RWPE2 (cell line): ENCODE data around the gene UNC45A.

Experiments used
- ATAC-seq: fragments of 200-7000 bp; cut with Tn5 transposase; 3 replicates; pipeline ENCODE4 v1.9.1; 2021; ENCODE audit warnings: low read depth
- DNase-seq: peaks from one replicate; pipeline ENCODE4 v3.0.0-alpha.2; 2020; ENCODE audit warnings: low spot score
- H3K27ac ChIP-seq: fragments of 450-650 bp; 2 replicates; pipeline ENCODE4 v1.5.1; 2017; ENCODE audit warnings: mild to moderate bottlenecking; ENCODE audit not compliant: poor library complexity, severe bottlenecking
- H3K27me3 ChIP-seq: fragments of 250-450 bp; sonication (Bioruptor Pico); 2 replicates; pipeline ENCODE4 v1.5.1; 2021; ENCODE audit warnings: mild to moderate bottlenecking, moderate library complexity; ENCODE audit not compliant: insufficient read depth, poor library complexity, severe bottlenecking
- H3K36me3 ChIP-seq: fragments of 250-450 bp; sonication (Bioruptor Pico); 2 replicates; pipeline ENCODE4 v1.5.1; 2020; ENCODE audit warnings: low read depth, mild to moderate bottlenecking, moderate library complexity
- H3K4me1 ChIP-seq: fragments of 250-450 bp; sonication (Bioruptor Pico); 2 replicates; pipeline ENCODE4 v1.5.1; 2021; ENCODE audit warnings: mild to moderate bottlenecking, moderate library complexity; ENCODE audit not compliant: insufficient read depth, poor library complexity, severe bottlenecking
- H3K4me3 ChIP-seq: fragments of 250-450 bp; sonication (Bioruptor Pico); 2 replicates; pipeline ENCODE4 v1.5.1; 2021; ENCODE audit warnings: mild to moderate bottlenecking, moderate library complexity; ENCODE audit not compliant: severe bottlenecking
- H3K9me3 ChIP-seq: fragments of 250-450 bp; sonication (Bioruptor Pico); 2 replicates; pipeline ENCODE4 v1.5.1; 2021; ENCODE audit warnings: mild to moderate bottlenecking, moderate library complexity; ENCODE audit not compliant: severe bottlenecking
- CTCF ChIP-seq: fragments of 450-650 bp; IDR thresholded peaks from one replicate; pipeline ENCODE4 v1.5.1; 2017; ENCODE audit warnings: mild to moderate bottlenecking, moderate library complexity; ENCODE audit not compliant: poor library complexity, severe bottlenecking

Gene UNC45A

GRCh38 chr15:90950676-90951075 lies 15.6 kb downstream of the UNC45A start:
- no peaks in the 10 kb centered on the region for H3K27me3 ChIP-seq
- no peaks in the 10 kb centered on the region for H3K9me3 ChIP-seq
- H3K4me1 ChIP-seq, result peaks cover 9% of the 10 kb centered on the region
- DNase-seq, result no peak
- H3K4me3 ChIP-seq, result no peak overlapping the region
- H3K27ac ChIP-seq, result no peak overlapping the region
- TF ChIP-seq CTCF, result no peak
- peaks cover 66% of the 10 kb centered on the region for H3K36me3 ChIP-seq
- no peak for ATAC-seq

DNA sequence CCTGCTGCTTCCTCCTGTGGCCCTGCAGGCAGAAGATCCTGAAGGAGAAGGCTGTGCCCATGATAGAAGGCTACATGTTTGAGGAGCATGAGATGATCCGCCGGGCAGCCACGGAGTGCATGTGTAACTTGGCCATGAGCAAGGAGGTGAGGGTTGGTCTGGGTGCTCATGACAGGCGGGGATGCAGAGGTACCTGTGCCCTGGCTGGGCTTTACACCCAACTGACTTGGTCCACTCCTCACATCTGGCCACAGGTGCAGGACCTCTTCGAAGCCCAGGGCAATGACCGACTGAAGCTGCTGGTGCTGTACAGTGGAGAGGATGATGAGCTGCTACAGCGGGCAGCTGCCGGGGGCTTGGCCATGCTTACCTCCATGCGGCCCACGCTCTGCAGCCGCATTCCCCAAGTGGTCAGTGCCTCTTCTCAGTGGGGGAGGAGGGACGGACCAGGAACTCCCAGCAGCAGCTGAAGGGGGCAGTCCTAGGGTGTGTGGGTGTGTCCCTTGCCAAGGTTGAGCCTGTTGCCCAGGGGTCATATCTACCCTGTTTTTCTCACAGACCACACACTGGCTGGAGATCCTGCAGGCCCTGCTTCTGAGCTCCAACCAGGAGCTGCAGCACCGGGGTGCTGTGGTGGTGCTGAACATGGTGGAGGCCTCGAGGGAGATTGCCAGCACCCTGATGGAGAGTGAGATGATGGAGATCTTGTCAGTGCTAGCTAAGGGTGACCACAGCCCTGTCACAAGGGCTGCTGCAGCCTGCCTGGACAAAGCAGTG lies 18.0 kb downstream of the UNC45A start:
- DNase-seq (no peak), ATAC-seq (no peak)
- no peaks in the 10 kb centered on the region for H3K27me3 ChIP-seq
- H3K4me3 ChIP-seq, result no peak overlapping the region
- H3K4me1 ChIP-seq, result peaks cover 14% of the 10 kb centered on the region
- H3K9me3 ChIP-seq, result no peaks in the 10 kb centered on the region
- H3K36me3 ChIP-seq, result peaks cover 49% of the 10 kb centered on the region
- H3K27ac ChIP-seq, result no peak overlapping the region
- no peak for TF ChIP-seq CTCF

DNA sequence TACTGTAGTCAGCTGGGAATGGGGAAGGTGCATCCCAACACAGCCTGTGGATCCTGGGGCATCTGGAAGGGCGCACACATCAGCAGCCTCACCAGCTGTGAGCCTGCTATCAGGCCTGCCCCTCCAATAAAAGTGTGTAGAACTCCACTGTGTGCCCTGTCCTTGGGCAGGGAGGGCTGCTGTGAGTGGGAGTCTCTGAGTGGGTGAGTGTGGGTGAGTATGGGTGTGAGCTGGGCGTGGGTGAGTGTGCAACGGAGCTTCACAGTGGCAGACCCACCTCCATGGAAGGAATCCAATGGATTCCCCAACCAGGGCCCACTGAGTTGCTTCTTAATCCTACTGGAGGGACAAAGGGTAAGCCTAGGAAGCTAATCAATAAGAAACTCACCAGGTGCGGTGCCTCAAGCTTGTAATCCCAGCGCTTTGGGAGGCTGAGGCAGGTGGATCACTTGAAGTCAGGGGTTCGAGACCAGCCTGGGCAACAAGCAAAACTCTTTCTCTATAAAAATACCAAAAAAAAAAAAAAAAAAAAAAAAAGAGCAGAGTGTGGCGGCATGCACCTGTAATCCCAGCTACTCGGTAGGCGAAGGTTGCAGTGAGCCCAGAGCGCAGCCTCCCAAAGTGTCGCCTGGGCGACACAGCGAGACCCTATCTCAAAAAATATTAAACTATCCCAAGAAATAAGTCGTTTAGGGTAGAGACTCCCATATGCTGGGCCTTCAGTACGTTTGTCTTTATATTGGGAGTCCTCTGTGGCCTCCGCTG lies 19.0 kb downstream of the UNC45A start:
- DNase-seq (no peak), ATAC-seq (no peak)
- no peak for TF ChIP-seq CTCF
- Histone ChIP-seq H3K4me1 (peaks cover 12% of the 10 kb centered on the region), H3K27me3 (no peaks in the 10 kb centered on the region), H3K36me3 (peaks cover 44% of the 10 kb centered on the region), H3K27ac (peak overlapping the region; percentile 76), H3K4me3 (no peak overlapping the region), H3K9me3 (no peaks in the 10 kb centered on the region)

DNA sequence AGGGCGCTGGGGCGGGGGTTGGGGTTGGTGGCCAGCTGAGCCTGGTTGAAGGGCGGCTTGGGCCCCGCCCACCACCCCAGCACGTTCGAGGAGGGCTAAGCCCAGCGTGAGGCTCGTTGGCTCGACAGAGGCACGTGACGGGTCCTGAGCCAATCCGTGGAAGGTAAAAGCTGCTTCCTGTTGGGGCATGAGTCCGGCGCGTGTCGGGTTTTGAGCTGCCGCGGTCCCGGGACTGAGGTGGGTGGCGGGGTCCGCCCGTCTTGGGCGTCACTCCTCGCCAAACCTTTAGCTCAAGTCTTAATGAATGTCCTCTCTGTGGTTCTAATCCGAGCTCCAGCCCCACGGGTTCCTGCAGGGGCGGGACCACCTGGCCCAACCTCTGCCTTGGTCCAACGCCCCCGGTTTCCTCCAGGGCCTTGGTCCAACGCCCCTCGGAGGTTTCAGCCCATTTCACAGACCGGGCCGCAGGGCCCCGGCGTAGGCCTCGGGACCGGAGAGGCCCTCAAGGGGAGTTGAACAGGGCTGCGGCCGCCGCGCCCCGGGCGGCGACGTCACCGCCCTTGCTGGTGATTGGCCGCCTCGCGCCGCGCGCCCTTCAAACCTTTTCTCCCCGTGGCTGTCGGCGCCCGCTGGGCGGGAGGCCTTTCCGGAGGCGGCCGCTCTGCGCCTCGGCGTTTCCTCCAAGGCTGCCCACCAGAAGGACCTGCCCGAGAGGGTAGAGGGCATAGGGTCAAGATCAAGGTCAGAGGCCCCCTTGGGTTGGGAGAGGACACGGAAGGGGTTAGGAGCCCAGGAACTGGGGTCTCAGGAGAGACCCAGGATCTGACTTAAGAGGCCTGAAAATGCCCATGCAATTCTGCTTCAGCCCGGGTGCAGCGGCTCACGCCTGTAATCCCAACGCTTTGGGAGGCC lies 19.9 kb downstream of the UNC45A start, which contains the start of gene RCCD1:
Gene RCCD1 (plus strand): TSS at position 173 of the 912 bp plus-strand sequence. CDS start 1,851 bp downstream, outside the sequence.
- peak within 1 kb of the TSS; percentile 56 for H3K4me3 ChIP-seq
- ATAC-seq, result peak; percentile 87
- no peaks in the 10 kb centered on the region for H3K27me3 ChIP-seq
- H3K4me1 ChIP-seq, result peaks cover 5% of the 10 kb centered on the region
- no peaks in the 10 kb centered on the region for H3K9me3 ChIP-seq
- TF ChIP-seq CTCF, result no peak
- peaks cover 43% of the 10 kb centered on the region for H3K36me3 ChIP-seq
- DNase-seq, result peak; percentile 99
- peak within 1 kb of the TSS; percentile 76 for H3K27ac ChIP-seq
